H1 (cell line): ENCODE data around the gene CRTAC1. TPM values are rescaled to one million over a fixed set of nuclear protein-coding genes. Genes with fewer than 3 reads are reported as not detected.

Experiments
- CTCF ChIA-PET: fragments of 300-600 bp; sonication (Branson Sonifier 250); formaldehyde crosslinking; loops from one replicate; lab custom pipeline; 2021; ENCODE audit not compliant: partially characterized antibody; lab: Charles Lee
- POLR2A ChIA-PET: fragments of 300-600 bp; sonication (Branson Sonifier 250); formaldehyde crosslinking; loops from one replicate; lab custom pipeline; 2021; ENCODE audit warnings: inconsistent platforms; ENCODE audit not compliant: partially characterized antibody; lab: Charles Lee
- DNase-seq, 2 experiments: peaks; one replicate each; pipeline versions ENCODE4 v3.0.0 to v3.0.0-alpha.2; 2010 to 2022; ENCODE audit warnings: low spot score in 2 of 2, low read depth in 1 of 2, mixed read lengths in 1 of 2
- FAIRE-seq: peaks from 2 replicates; lab custom pipeline; 2011; peaks lifted over from hg19 to GRCh38; lab: Jason Lieb, UNC
- H2AFZ ChIP-seq: 2 replicates; pipeline ENCODE4 v1.8.1; 2012; ENCODE audit warnings: low read length, inconsistent platforms
- H2AK5ac ChIP-seq: 2 replicates; pipeline ENCODE4 v1.6.1; 2013; ENCODE audit warnings: low read depth, low read length
- H2BK120ac ChIP-seq: replicated peaks from 2 replicates; pipeline ENCODE3; 2013; ENCODE audit warnings: low read depth, low read length, inconsistent platforms
- H2BK12ac ChIP-seq: 2 replicates; pipeline ENCODE4 v1.6.1; 2013; ENCODE audit warnings: low read depth, low read length
- H2BK15ac ChIP-seq: 2 replicates; pipeline ENCODE4 v1.6.1; 2013; ENCODE audit warnings: low read length
- H2BK20ac ChIP-seq: 2 replicates; pipeline ENCODE4 v1.6.1; 2013; ENCODE audit warnings: low read length
- H2BK5ac ChIP-seq: 2 replicates; pipeline ENCODE4 v1.6.1; 2013; ENCODE audit warnings: low read depth, low read length
- H3K14ac ChIP-seq: 2 replicates; pipeline ENCODE4 v1.6.1; 2013; ENCODE audit warnings: inconsistent platforms; ENCODE audit not compliant: insufficient read length
- H3K18ac ChIP-seq: 2 replicates; pipeline ENCODE4 v1.6.1; 2013; ENCODE audit warnings: low read length; ENCODE audit errors: extremely low read depth
- H3K23ac ChIP-seq: 2 replicates; pipeline ENCODE4 v1.6.1; 2013; ENCODE audit warnings: inconsistent platforms; ENCODE audit not compliant: insufficient read length
- H3K23me2 ChIP-seq: 2 replicates; pipeline ENCODE4 v1.6.1; 2013; ENCODE audit warnings: low read depth, low read length
- H3K27ac ChIP-seq: 2 replicates; pipeline ENCODE4 v1.6.1; 2011; ENCODE audit warnings: low read depth, low read length, inconsistent platforms
- H3K27me3 ChIP-seq, 4 experiments: replicated peaks in 1 of 4; 1 replicate in 1 of 4; 2 replicates in 3 of 4; pipeline versions ENCODE4 v1.6.1 to v1.8.1; 2011 to 2013; ENCODE audit warnings: low read length in 3 of 4, mild to moderate bottlenecking in 3 of 4, inconsistent platforms in 2 of 4, mixed read lengths in 2 of 4, moderate library complexity in 1 of 4; ENCODE audit not compliant: control insufficient read depth in 3 of 4, insufficient read depth in 3 of 4; ENCODE audit errors: extremely low read depth in 1 of 4
- H3K36me3 ChIP-seq, 4 experiments: 2 replicates each; pipeline versions ENCODE4 v1.6.1 to v1.8.1; 2011 to 2013; ENCODE audit warnings: mild to moderate bottlenecking in 4 of 4, low read length in 3 of 4, moderate library complexity in 2 of 4, control low read depth in 1 of 4, inconsistent platforms in 1 of 4; ENCODE audit not compliant: insufficient read depth in 4 of 4, control insufficient read depth in 2 of 4
- H3K4ac ChIP-seq: replicated peaks from 2 replicates; pipeline ENCODE3; 2013; ENCODE audit warnings: low read length, low read depth, mixed read lengths, inconsistent platforms; ENCODE audit not compliant: insufficient read length
- H3K4me1 ChIP-seq, 4 experiments: replicated peaks in 1 of 4; 1 replicate in 1 of 4; 2 replicates in 3 of 4; pipeline versions ENCODE4 v1.6.1 to v1.8.1; 2011 to 2013; ENCODE audit warnings: low read length in 3 of 4, inconsistent platforms in 2 of 4, mixed read lengths in 1 of 4; ENCODE audit not compliant: insufficient read depth in 4 of 4, control insufficient read depth in 3 of 4
- H3K4me2 ChIP-seq, 2 experiments: 2 replicates each; pipeline versions ENCODE4 v1.6.1 to v1.8.1; 2011 to 2013; ENCODE audit warnings: low read depth in 2 of 2, low read length in 2 of 2, control low read depth in 1 of 2, inconsistent platforms in 1 of 2, mild to moderate bottlenecking in 1 of 2; ENCODE audit not compliant: insufficient read depth in 1 of 2
- H3K4me3 ChIP-seq, 4 experiments: fragments of 200-600, 300-600 bp in 1 of 4; sonication (generic), shearing (Covaris generic), sonication (Bioruptor Twin) in 1 of 4; 2 replicates each; pipeline versions ENCODE4 v1.5.1 to v1.8.1; 2011 to 2016; ENCODE audit warnings: low read length in 4 of 4, low read depth in 3 of 4, control low read depth in 2 of 4, inconsistent platforms in 2 of 4, mild to moderate bottlenecking in 2 of 4, mixed read lengths in 1 of 4, moderate library complexity in 1 of 4; ENCODE audit not compliant: insufficient read depth in 2 of 4; ENCODE audit errors: extremely low read depth in 1 of 4
- H3K56ac ChIP-seq: replicated peaks from 2 replicates; pipeline ENCODE3; 2013; ENCODE audit warnings: low read depth, mild to moderate bottlenecking, mixed read lengths, low read length, inconsistent platforms; ENCODE audit not compliant: insufficient read length
- H3K79me1 ChIP-seq: 2 replicates; pipeline ENCODE4 v1.6.1; 2013; ENCODE audit warnings: low read depth, low read length, control low read depth
- H3K79me2 ChIP-seq, 2 experiments: 2 replicates each; pipeline versions ENCODE4 v1.6.1 to v1.8.1; 2012 to 2013; ENCODE audit warnings: low read length in 2 of 2, mild to moderate bottlenecking in 2 of 2, inconsistent platforms in 1 of 2; ENCODE audit not compliant: insufficient read depth in 2 of 2, control insufficient read depth in 1 of 2
- H3K9ac ChIP-seq, 4 experiments: replicated peaks in 1 of 4; 1 replicate in 1 of 4; 2 replicates in 3 of 4; pipeline versions ENCODE4 v1.6.1 to v1.8.1; 2011 to 2013; ENCODE audit warnings: low read depth in 3 of 4, low read length in 3 of 4, control low read depth in 2 of 4, mild to moderate bottlenecking in 2 of 4, moderate library complexity in 2 of 4, inconsistent platforms in 1 of 4; ENCODE audit errors: extremely low read depth in 1 of 4
- H3K9me3 ChIP-seq, 2 experiments: 2 replicates each; pipeline versions ENCODE4 v1.6.1 to v1.8.1; 2012 to 2013; ENCODE audit warnings: mild to moderate bottlenecking in 2 of 2, moderate library complexity in 2 of 2, control low read depth in 1 of 2, inconsistent platforms in 1 of 2, low read depth in 1 of 2, low read length in 1 of 2, mixed read lengths in 1 of 2; ENCODE audit not compliant: insufficient read depth in 2 of 2
- H4K20me1 ChIP-seq, 2 experiments: replicated peaks in 1 of 2; 2 replicates each; pipeline versions ENCODE3 to v1.8.1; 2011 to 2013; ENCODE audit warnings: inconsistent platforms in 2 of 2, low read length in 2 of 2, mild to moderate bottlenecking in 1 of 2; ENCODE audit not compliant: insufficient read depth in 2 of 2, control insufficient read depth in 1 of 2
- H4K5ac ChIP-seq: 2 replicates; pipeline ENCODE4 v1.6.1; 2013; ENCODE audit warnings: low read length, low read depth, mixed read lengths, inconsistent platforms; ENCODE audit not compliant: insufficient read length
- H4K8ac ChIP-seq: 2 replicates; pipeline ENCODE4 v1.8.0; 2013; ENCODE audit warnings: mild to moderate bottlenecking, moderate library complexity, low read length, inconsistent platforms; ENCODE audit not compliant: insufficient read depth; ENCODE audit errors: extremely low read depth
- H4K91ac ChIP-seq: replicated peaks from 2 replicates; pipeline ENCODE3; 2013; ENCODE audit warnings: low read length, mixed read lengths, inconsistent platforms; ENCODE audit not compliant: insufficient read length
- EP300 ChIP-seq, 2 experiments: IDR thresholded peaks; 1 replicate in 1 of 2; 2 replicates in 1 of 2; pipeline ENCODE4 v1.6.1; 2011 to 2012; ENCODE audit warnings: low read depth in 2 of 2, low read length in 2 of 2, mild to moderate bottlenecking in 2 of 2, borderline replicate concordance in 1 of 2, inconsistent platforms in 1 of 2, moderate library complexity in 1 of 2
- MAX ChIP-seq: IDR thresholded peaks from 2 replicates; pipeline ENCODE4 v1.6.1; 2012; ENCODE audit warnings: inconsistent platforms
- PHF8 ChIP-seq: fragments of 200-600 bp; sonication (generic); conservative IDR thresholded peaks from 2 replicates; pipeline ENCODE4 v1.7.1; 2012; ENCODE audit warnings: low read depth, mild to moderate bottlenecking, inconsistent platforms, low read length, moderate library complexity
- POU5F1 ChIP-seq: IDR thresholded peaks from 2 replicates; pipeline ENCODE4 v1.6.1; 2011; ENCODE audit warnings: low read depth, mild to moderate bottlenecking, low read length, moderate library complexity
- RFX5 ChIP-seq: IDR thresholded peaks from 2 replicates; pipeline ENCODE4 v1.6.1; 2011; ENCODE audit warnings: low read depth, low read length, improper control_type of control experiment, borderline replicate concordance
- SP2 ChIP-seq: IDR thresholded peaks from 2 replicates; pipeline ENCODE4 v1.6.1; 2012; ENCODE audit warnings: mild to moderate bottlenecking, low read length, inconsistent platforms
- TAF1 ChIP-seq: IDR thresholded peaks from 2 replicates; pipeline ENCODE4 v1.6.1; 2011; ENCODE audit warnings: mild to moderate bottlenecking, low read depth, low read length
- TBP ChIP-seq: IDR thresholded peaks from 2 replicates; pipeline ENCODE4 v1.6.1; 2011; ENCODE audit warnings: low read depth, low read length, improper control_type of control experiment
- WGBS, 2 experiments: shearing (Covaris generic) in 1 of 2; methylation state at CpG; one replicate each; pipeline versions ENCODE4 v1.1.6 to v1.1.7; 2013 to 2015; ENCODE audit warnings: low lambda C conversion rate in 2 of 2, mixed read lengths in 2 of 2, inconsistent platforms in 1 of 2, low coverage in 1 of 2, missing lambda C conversion rate in 1 of 2; ENCODE audit not compliant: insufficient replicate concordance in 2 of 2, insufficient coverage in 1 of 2, insufficient read length in 1 of 2; ENCODE audit errors: extremely low coverage in 1 of 2, missing lambda C conversion rate in 1 of 2; 5-methylcytosine and 5-hydroxymethylcytosine counted together
- polyA plus RNA-seq, 7 experiments: library from polyadenylated mRNA; depleted of rRNA in 3 of 7; stranded (reverse) in 5 of 7; unstranded in 2 of 7; fragments of >200 nt in 5 of 7; fragments of 200-250 nt in 2 of 7; gene quantifications; 1 replicate in 5 of 7; 2 replicates in 1 of 7; 4 replicates in 1 of 7; pipeline versions ENCODE4 v1.2.1 to v1.2.3, GENCODE V29; 2011 to 2013; ENCODE audit warnings: missing spikeins in 2 of 7, mixed read lengths in 2 of 7
- total RNA-seq: library from RNA; stranded (reverse); fragmentation: NEBNext Ultra II Directional; extraction: Animal tissue kit (Norgen Biotek cat#: 25700); gene quantifications from 2 replicates; pipeline ENCODE4 v1.2.1, GENCODE V29; 2021
- TF ChIP-seq, protein P1 (sequence below): IDR thresholded peaks from 2 replicates; pipeline ENCODE4 v1.6.1; 2012; ENCODE audit warnings: low read length, inconsistent platforms

CRTAC1 gene
- total and polyA plus RNA-seq, 2 of the 8 experiments (the other 6 are each of a cell fraction or from before 2014, with no cell fraction given): 0.91 to 1.2 TPM

GRCh38 chr10:98078774-98079173 lies 48.4 kb upstream of the CRTAC1 start:
- no peak overlapping the region for H3K27ac ChIP-seq
- H2BK12ac ChIP-seq: no peak overlapping the region
- H3K79me2 ChIP-seq: no peaks in the 10 kb centered on the region
- no peak for FAIRE-seq
- 82% methylated on average over 1 of the region's 1 CpG; no CpG with 5 or more reads in 1 of the 2 experiments for WGBS, 2 experiments
- H3K27me3 ChIP-seq: 0 out of 7 replicates have a peak, but pooled peaks cover 0 to 3% (median 0%) of the 10 kb centered on the region in 4 experiments
- H3K4me3 ChIP-seq: no peak overlapping the region
- H2BK15ac ChIP-seq: no peak overlapping the region
- CTCF ChIA-PET: no interaction called here
- no peak overlapping the region for H4K5ac ChIP-seq
- H3K9ac ChIP-seq: no peak overlapping the region
- H3K36me3 ChIP-seq: no peaks in the 10 kb centered on the region
- no peaks in the 10 kb centered on the region for H3K9me3 ChIP-seq
- no peak overlapping the region for H2BK20ac ChIP-seq
- no peak overlapping the region for H2AK5ac ChIP-seq
- H4K20me1 ChIP-seq: peaks cover 0 to 1% of the 10 kb centered on the region in 2 experiments
- no peak overlapping the region for H3K4me2 ChIP-seq
- H3K79me1 ChIP-seq: no peaks in the 10 kb centered on the region
- no peak overlapping the region for H3K56ac ChIP-seq
- H4K91ac ChIP-seq: no peak overlapping the region
- H2BK5ac ChIP-seq: no peak overlapping the region
- TF ChIP-seq TAF1 (no peak), MAX (no peak), RFX5 (no peak), SP2 (no peak), PHF8 (no peak), POU5F1 (no peak), TBP (no peak), EP300 (IDR thresholded peaks at IDR 0.05; ENCODE audit: borderline replicate concordance in 1 of 2, low read depth in 2 of 2, low read length in 2 of 2) (no peak)
- TF ChIP-seq, protein P1, sequence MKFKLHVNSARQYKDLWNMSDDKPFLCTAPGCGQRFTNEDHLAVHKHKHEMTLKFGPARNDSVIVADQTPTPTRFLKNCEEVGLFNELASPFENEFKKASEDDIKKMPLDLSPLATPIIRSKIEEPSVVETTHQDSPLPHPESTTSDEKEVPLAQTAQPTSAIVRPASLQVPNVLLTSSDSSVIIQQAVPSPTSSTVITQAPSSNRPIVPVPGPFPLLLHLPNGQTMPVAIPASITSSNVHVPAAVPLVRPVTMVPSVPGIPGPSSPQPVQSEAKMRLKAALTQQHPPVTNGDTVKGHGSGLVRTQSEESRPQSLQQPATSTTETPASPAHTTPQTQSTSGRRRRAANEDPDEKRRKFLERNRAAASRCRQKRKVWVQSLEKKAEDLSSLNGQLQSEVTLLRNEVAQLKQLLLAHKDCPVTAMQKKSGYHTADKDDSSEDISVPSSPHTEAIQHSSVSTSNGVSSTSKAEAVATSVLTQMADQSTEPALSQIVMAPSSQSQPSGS: no peak
- no peak overlapping the region for H3K23ac ChIP-seq
- no peaks in the 10 kb centered on the region; the same call in 1 of the 2 replicates for H3K23me2 ChIP-seq
- H3K4ac ChIP-seq: no peak overlapping the region
- POLR2A ChIA-PET: no interaction called here
- H2AFZ ChIP-seq: no peak overlapping the region
- H2BK120ac ChIP-seq: no peak overlapping the region
- no peak overlapping the region for H3K14ac ChIP-seq
- H3K18ac ChIP-seq: no peak overlapping the region
- no peaks in the 10 kb centered on the region for H3K4me1 ChIP-seq
- H4K8ac ChIP-seq: no peak overlapping the region
- no peak for DNase-seq
